A549 treated with Mapracorat at 1 μM for 4 hours (cell line): Measurements from ENCODE around the gene NT5E. TPM values are rescaled to one million over a fixed set of nuclear protein-coding genes. Genes with fewer than 3 reads are reported as not detected.

Experiments used
- total RNA-seq: library from RNA; stranded (reverse); fragments of 200-300 nt; extraction: Qiagen RNA extraction; gene quantifications from 5 replicates; pipeline ENCODE4 v1.2.3, GENCODE V29; 2022

Gene NT5E
- 25.9 to 38.4 TPM (median 32.7 TPM) in 5 replicates for total RNA-seq

GRCh38 chr6:85449818-85450759 lies at the start of gene NT5E:
TSS of gene NT5E (plus strand) at chr6:85450083. CDS start at chr6:85450140, 57 bp downstream.

Other genes with a start within 250 kb of the NT5E start
- 36.1 to 41.5 TPM (median 37.0 TPM) in 5 replicates for gene SNX14, start 143.8 kb downstream of the NT5E start, total RNA-seq
- gene SYNCRIP, start 192.8 kb downstream of the NT5E start, total RNA-seq: 120 to 133 TPM (median 126 TPM) in 5 replicates